ENCODE results near the gene NDUFV3.
"Not testable (repeated sequence)": the region's sequence is repeated elsewhere in the genome, so short reads cannot be mapped to it uniquely, and the experiment has no call there.

NDUFV3 gene

DNA sequence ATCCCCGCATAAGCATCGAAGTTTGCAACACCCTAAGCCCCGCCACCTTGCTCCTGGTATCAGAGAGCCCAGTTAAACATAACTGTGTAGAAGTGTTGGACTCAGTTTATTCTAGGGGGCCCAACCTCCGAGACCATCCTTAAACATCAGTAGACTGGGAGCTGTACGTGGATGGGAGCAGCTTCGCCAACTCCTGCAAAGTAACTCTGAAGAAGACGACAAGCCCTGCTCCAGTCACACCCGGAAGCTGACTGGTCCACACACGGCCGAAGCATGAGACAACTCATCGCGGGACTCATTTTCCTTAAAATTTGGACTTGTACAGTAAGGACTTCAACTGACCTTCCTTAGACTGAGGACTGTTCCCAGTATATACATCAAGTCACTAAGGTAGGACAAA lies 40.9 kb downstream of the NDUFV3 start:
- DNase-seq (ENCODE audit: low read depth in 2 of 2), result not testable (repeated sequence)

- DNase-seq (ENCODE audit: low read depth in 2 of 2), result not testable (repeated sequence)
Measured at GRCh38 chr21:42936360-42936759, 43.3 kb downstream of the NDUFV3 start.

- not testable (repeated sequence) for DNase-seq (ENCODE audit: low read depth in 2 of 2)
Measured at GRCh38 chr21:42937034-42937940, 44.2 kb downstream of the NDUFV3 start.

DNA sequence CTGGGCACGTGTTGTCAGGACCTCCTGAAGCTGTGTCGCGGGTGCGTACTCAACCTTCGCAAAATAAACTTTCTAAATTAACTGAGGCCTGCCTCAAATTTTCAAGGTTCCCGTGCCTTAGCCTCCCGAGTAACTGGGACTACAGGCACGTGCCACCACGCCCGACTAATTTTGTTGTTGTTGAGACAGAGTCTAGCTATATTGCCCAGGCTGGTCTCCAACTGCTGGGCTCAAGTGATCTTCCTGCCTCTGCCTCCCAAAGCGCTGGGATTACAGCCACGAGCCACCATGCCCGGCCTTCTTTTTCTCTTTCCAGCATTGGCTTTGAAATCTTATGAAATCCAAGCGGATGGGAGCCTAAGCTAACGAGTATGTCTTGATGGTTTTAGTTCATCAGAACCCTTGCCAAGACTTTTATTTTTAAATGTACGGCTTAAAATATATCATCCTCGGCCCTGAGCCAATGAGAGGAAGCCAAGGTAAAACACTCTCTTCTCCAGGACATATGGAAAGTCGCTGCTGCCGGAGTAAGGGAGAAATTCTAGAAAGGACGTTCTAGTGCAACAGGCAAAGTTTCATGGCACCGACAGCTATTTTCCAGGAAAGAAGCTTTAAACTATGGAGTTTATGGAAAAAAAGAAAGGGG lies 45.0 kb downstream of the NDUFV3 start:
- DNase-seq (ENCODE audit: low read depth in 2 of 2), result no peak

DNA sequence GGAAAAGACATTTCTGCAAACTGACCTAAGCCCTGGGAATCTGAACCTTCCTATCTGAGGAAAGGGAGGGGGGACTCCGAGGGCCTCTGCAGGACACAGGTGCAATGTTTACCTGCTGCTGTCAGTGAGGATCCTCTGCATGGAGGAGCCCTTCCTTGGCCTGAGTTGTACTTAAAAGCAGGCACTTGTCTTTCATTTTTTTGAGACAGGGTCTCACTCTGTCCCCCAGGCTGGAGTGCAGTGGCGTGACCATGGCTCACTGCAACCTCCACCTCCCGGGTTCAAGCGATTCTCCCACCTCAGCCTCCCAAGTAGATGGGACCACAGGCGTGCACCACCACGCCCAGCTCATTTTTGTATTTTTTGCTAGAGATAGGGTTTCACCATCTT lies 45.5 kb downstream of the NDUFV3 start:
- DNase-seq (ENCODE audit: low read depth in 2 of 2), result not testable (repeated sequence)

GRCh38 chr21:42939582-42940413 lies 46.7 kb downstream of the NDUFV3 start:
- no peak for DNase-seq (ENCODE audit: low read depth in 2 of 2)

- no peak for DNase-seq (ENCODE audit: low read depth in 2 of 2)
Measured at GRCh38 chr21:42941696-42942085, 48.6 kb downstream of the NDUFV3 start.

- no peak for DNase-seq (ENCODE audit: low read depth in 2 of 2)
Measured at GRCh38 chr21:42942244-42942643, 49.1 kb downstream of the NDUFV3 start.

DNA sequence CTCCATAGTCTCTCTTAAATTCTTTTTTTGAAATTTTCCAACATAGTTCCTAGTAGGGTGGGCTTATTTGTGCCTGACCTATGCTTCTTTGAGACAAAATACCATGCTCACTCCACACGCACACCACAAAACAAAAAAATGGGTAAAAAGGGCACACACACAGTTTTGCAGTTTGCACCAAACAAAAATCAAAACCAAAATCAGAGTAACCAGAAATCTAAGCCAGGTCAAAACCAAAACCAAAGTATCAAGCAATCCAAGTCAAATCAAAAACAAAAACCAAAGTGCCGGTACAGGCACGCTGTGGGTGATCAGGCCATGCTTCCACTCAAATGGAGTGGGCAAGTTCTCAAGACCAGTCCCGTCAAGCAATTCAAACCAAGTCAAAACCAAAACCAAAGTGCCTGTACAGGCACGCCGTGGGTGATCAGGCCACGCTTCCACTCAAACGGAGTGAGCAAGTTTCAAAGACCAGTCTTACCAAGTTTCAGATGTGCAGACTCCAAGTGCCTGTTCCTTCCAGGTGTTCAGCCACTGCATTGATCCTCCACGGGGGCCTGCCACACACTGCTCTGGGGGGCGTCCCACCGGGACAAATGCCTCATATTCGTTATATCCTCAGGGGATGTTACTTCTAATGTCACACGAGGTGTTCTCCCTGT lies 56.1 kb downstream of the NDUFV3 start:
- not testable (repeated sequence) for DNase-seq (ENCODE audit: low read depth in 2 of 2)

GRCh38 chr21:42951193-42951592 lies 58.1 kb downstream of the NDUFV3 start:
- DNase-seq (ENCODE audit: low read depth in 2 of 2), result not testable (repeated sequence)

- DNase-seq (ENCODE audit: low read depth in 2 of 2), result no peak
Measured at GRCh38 chr21:42956824-42957630, 63.9 kb downstream of the NDUFV3 start.

DNA sequence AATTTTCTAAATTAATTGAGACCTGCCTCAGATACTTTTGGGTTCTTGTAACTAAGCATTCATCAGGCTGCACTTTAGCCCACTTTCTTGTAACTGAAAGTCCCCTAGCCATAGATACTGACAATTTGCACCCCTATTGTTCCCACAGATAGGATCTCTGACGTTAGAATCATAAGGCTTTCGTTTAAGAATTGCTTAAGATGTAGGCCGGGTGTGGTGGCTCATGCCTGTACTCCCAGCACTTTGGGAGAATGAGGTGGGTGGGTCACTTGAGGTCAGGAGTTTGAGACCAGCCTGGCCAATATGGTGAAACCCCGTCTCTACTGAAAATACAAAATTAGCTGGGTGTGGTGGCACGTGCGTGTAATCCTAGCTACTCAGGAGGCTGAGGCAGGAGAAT lies 65.0 kb downstream of the NDUFV3 start:
- DNase-seq (ENCODE audit: low read depth in 2 of 2), result not testable (repeated sequence)

- DNase-seq (ENCODE audit: low read depth in 2 of 2), result no peak
Measured at GRCh38 chr21:42959728-42960127, 66.6 kb downstream of the NDUFV3 start.

DNA sequence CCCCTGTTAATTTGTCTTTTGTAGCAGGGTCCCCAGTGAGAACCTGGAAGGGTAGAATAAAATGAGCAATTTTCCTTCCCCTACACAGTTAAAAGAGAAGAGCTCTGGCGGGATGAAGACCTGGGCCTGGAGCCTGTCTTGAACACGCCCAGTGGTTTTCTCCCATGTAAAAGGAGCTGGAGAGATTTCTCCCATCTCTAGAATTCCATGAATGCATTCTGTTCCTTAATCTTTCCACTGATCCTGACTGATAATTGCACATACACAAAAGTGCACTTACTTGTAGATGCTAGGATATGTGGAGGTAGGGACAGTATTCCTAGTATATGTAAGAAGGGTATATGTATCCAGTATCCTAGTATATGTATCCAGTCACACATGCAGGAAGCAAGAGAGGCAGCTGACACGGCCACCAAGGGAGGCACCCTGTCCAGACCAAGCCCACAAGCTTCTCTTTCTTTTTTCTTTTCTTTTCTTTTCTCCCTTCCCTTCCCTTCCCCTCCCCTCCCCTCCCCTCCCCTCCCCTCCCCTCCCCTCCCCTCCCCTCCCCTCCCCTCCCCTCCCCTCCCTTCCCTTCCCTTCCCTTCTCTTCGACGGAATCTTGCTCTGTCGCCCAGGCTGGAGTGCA lies 69.4 kb downstream of the NDUFV3 start:
- no peak for DNase-seq (ENCODE audit: low read depth in 2 of 2)

Data from stimulated activated CD4-positive, alpha-beta T cell treated with anti-CD3 and anti-CD28 coated beads, Interleukin-15, amount 100 ng/mL, for 48 hours (primary cell).